HG03060 (cell line): ENCODE results near the gene LCE5A.
"Not testable (repeated sequence)": the region's sequence is repeated elsewhere in the genome, so short reads cannot be mapped to it uniquely, and the experiment has no call there.

ENCODE experiments used
- ATAC-seq: cut with Tn5 transposase; IDR thresholded peaks from one replicate; pipeline ENCODE4 v1.9.1; 2021; ENCODE audit warnings: low read depth, moderate number of reproducible peaks; ENCODE audit not compliant: unreplicated experiment

LCE5A gene, protein sequence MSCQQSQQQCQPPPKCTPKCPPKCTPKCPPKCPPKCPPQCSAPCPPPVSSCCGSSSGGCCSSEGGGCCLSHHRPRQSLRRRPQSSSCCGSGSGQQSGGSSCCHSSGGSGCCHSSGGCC

DNA sequence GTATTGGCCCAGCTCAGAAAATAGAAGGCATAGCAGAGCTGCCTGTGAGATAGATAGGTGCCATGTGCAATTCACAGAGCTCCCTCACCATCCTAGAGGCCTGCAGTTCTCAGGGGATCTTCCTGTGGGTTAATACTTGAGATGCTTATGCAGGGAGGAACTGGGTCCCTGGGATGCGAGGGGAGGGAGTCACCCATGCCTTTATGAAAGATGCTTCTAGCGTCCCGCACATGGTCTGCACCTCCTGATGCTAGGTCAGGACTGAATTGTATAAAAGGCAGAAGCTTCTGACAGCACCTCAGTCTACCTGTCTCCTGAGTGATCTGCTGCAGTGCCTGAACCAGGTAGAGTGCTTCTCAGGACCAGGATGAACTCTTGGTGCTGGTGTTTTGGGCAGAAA lies at the start of gene LCE5A:
TSS of gene LCE5A (plus strand) at position 301 of the 400 bp plus-strand sequence. CDS start 732 bp downstream, outside the sequence.
- ATAC-seq, result no peak

DNA sequence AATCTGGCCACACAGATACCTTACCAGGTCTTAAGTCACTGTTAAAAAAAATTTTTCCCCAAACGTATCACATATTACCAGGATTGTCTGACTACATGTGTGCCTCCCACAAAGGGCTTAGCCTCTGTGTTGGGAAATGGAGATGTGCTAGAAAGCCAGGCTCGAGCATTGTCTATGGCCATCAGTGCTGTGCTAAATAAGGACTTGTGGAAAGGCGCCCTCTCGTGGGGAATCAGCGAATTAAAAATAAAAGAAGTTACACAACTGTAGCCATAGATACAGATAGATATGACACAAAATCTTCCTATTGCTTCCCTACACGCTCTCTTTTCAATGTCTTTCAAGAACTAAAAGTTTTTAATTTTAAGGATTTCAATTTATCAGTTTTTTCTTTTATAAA lies 49.1 kb upstream of the LCE5A start:
- no peak for ATAC-seq

DNA sequence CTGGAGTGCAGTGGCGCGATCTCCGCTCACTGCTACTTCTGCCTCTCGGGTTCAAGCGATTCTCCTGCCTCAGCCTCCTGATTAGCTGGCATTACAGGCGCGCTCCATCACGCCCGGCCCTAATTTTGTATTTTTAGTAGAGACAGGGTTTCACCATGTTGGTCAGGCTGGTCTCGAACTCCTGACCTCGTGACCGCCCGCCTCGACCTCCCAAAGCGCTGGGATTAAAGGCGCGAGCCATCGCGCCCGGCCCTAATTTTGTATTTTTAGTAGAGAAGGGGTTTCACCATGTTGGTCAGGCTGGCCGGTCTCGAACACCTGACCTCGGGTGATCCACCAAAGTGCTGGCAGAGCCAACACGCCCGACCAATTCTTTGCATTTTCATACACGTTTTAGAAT lies 48.0 kb upstream of the LCE5A start:
- no peak for ATAC-seq

DNA sequence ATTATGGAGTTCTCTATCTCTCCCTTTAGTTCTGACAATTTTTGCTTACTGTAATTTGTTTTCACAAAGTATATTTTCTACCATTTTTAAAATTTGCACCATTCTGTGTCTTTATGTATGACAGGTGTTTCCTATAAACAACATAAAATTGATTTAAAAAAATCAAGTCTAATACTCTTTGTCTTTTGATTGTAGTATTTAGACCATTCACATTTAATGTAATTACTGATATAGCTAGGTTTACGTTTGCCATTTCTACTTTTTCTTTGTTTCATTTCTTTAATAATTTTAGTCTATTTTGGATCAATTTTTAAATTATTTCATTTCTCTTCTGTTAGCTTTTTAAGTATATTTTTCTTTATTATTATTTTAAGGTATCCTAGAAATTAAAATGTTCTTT lies 44.4 kb upstream of the LCE5A start:
- ATAC-seq, result no peak

DNA sequence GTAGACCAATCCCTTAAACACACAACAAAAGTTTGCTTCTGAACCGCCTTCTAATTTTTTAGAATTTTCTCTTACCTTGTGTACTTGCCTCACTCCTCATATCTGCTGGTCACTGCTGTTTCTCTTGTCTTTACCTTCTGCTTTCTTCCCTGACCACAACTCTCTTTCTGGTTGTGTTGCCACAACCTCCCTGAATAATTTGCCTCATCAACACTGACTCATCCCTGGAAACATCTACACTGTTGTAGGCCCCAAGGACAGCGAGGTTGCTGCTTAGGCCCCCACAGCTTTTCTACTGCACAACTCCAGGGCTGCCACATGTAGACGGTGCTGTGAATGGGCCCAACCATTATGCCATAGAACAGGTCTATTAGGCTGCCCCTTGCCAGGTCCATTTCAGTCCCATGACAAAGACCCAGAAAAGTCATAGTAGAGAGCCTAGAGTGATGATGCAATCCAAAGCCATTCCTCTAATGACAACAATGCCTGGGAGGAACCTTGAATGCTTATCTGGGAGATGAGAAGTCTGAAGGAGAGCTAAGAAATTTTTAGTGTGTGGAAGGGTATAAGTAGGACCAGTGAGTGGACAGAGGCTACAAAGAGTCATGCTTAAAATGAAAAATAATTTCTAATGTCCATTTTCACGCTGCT lies 36.6 kb upstream of the LCE5A start:
- no peak for ATAC-seq

DNA sequence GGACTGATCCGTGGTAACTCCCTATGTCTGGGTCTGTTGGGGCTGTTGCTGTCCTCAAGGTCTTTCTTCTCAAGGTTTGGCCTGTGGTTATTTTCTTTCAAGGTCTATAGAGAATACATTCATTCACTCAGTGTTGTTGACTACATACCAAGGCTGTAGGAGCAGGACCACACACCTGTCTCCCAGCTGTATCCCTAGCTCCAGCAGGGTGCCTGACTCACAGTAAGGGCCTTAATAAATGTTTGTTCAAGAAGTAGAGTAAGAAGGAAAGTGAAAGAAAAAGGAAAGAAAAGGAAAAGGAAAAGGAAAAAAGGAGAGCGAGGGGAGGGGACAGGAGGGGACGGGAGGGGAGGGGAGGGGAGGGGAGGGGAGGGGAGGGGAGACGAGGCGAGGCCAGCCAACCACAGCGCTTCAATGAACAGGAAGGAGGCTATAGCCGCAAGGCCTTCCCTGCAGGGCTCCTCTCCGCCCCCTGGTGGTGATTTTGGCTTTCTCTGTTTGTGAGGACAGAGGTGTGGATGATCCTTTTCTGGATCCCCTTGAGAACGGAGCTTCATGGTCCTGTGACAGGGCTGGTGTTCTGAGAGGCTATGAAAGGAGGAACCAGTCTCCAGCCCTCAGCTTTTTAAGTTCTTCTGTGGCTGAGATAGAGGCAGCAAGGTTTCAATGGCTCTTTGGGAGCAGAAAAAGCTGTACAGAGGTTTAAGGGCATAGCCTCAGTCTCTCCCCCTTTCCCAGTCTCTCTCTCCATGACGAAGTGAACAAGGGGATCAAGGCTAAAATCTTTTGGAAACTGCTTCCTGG lies 30.6 kb upstream of the LCE5A start:
- ATAC-seq, result no peak

DNA sequence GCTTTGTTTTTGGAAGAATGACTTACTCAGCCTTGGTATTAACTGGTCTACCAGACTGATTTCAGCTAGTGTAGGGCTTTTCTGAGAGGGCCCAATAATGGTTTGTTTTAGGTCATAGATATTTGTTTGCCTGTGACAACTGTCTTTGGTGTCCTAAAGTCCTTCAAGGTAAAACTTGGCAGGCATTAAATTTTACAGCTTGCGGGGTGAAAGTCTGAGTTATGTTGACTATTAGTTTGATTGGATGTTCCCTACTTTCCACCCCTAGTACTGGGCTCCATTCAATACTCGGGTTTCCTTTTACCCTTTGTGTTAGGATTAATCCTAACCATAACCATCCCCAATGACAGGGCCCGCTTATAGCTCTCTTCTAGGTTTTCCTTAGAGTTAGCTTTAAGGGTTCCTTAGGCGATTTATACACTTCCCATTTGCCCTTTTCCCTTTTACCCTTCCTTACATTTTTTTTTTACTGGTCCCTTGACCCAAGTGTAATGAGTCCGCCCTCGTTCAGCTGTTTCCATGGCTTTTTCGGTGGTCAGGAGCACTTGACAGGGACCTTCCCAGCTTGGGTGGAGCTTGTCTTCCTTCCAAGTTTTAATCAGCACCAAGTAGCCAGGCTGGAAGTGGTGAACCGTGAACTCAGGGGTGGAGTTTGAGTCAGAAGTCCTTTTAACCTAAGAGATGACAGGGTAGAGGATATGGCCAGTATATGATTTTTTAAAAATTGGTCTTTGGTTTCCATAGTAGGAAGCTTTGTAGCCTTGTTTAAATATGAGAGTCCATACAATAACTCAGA lies 28.5 kb upstream of the LCE5A start:
- ATAC-seq, result no peak

DNA sequence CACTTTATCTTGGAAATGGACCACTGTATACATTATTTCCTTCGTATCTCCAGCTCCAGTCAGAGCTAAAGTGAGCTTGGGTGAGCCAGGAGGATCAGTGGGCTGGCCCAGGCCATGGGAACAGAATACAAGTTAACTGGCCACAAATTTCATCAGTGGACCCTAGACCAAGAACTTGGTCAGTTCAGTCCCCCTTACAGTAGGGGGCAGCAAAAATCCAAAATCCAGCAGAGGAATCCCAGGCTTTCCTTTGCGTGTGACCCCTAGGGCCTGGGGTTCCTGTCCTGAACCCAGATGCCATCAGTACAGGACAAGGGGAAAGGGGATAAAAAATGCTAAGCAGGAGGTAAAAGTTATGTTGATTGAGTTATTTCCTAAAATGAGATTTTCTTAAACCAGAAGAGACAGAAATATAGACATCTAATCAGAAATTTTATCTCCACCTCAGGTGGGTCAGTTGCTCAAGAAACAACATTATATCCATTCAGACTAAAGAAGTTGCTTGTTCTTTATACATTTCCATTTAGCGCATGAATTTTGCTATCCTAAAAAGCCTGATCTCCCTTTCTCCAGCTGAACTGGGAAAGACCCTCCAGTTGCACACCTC lies 24.1 kb upstream of the LCE5A start:
- no peak for ATAC-seq

DNA sequence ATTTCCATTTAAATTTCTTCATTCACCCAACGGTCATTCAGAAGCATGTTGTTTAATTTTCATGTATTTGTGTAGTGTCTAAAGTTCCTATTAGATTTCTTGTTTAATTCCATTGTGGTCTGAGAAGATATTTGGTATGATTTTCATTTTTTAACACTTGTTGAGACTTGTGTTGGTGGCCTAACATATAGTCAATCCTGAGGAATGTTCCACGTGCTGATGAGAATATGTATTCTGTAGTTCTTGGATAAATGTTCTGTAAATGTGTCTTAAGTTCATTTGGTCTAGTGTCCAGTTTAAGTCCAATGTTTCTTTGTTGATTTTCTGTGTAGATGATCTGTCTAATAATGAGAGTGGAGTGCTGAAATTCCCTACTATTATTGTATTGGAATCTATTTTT lies 22.7 kb upstream of the LCE5A start:
- no peak for ATAC-seq

DNA sequence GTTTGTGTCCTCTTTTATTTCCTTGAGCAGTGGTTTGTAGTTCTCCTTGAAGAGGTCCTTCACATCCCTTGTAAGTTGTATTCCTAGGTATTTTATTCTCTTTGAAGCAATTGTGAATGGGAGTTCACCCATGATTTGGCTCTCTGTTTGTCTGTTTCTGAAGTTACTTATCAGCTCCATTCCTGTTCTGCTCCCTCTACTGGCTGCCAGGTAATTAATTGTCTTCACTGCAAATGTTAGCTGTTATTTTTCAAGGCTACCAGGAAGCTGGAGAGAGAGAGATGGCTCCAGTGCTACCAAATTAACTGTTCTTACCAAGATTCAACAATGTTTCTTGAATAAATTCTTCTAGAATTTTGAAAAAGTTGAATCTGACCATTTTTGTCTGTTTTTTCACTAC lies 19.1 kb upstream of the LCE5A start:
- not testable (repeated sequence) for ATAC-seq

DNA sequence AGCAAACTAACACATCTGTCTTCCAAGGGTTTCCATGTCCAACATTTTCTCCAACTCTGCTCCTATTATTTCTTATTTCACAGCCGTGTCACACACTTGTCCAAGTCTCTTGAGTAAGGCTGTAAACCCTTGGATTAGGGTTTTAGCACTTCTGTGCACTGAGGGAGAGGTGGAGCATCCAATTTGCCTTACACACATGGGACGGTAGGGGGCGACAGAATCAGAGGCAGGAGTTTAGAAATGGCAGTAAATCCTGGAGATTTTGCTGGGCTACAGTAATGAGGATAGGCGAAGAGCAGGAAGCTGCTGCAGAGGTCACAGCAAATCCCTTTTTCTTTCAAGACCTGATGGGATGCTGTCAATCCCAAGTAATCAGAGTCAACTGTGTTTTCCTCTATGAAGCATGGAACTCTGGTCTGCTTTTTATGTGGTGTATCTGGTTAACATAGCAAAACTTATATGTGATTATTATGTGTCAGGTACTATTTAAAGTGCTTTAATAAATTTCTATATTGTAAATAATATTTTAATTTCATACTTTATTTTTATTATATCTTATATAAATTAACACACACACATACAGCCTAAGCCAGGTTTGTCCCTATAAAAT lies 15.4 kb upstream of the LCE5A start:
- ATAC-seq, result no peak

DNA sequence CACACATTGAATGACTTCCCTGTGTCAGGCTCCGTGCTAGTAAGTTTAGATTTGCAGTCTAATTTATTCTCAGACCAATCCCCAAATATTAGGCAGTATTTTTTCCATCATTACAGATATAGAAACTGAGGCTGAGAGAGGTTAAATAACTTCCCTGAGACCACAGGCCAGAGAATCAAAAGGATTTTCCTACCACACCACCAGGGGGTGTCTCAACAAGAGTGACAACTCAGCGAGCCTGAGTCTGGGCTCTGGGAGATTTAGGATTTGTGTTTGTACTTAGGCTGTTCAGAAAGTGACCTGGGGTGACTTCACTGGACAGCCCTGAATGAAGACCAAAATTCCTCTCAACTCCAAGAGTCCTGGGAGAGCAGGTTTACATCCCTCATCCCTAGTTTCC lies 13.3 kb upstream of the LCE5A start:
- no peak for ATAC-seq

DNA sequence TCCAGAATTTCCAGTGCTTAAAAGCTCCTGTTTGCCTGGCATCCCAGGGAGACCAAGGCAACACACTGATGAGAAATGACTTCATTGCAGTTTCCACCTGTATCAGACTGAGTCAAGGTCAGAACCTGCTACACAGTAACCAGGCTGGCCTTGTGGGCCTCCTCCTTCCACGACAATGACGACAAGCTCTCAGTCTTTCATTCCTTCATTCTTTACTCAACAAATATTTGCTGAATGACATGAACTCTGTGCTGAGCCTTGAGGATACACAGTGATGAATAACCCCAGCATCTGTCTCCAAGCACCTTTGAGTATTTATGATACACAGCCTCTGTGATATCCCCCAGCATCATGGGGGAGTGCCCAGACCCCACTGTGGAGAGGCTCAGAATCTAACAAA lies 8.9 kb upstream of the LCE5A start:
- no peak for ATAC-seq

DNA sequence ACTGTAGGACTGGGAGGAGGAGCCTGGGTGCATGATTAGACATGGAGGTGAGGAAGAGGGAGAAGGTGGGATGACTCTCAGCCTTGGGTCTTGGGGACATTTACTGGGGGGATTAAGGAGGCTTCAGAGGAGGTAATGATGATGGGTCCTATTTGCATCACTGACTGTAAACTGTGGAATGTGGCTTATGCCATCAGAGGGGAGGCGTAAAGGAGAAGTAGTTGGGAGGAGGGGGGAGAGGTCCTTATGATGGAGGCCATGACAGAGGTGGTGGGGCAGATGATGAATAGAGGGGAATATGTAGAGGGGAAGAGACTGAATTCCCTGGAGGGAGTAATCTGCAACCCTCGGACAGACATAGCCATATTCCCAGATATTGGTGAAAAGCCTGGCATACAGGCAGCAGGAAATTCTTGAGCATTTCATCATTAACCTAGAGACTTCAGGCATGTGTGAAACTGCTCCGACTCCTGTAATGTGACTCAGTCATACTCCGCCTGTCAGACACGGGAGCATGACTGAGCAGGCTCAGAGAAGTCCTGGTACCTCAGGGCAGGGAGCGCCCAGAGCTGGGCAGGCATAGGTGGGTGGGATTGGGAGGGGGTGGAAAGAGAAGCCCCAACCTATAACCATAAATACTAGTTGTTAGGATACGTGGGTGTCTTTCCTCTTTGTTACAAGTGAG lies 8.0 kb upstream of the LCE5A start:
- ATAC-seq, result no peak

DNA sequence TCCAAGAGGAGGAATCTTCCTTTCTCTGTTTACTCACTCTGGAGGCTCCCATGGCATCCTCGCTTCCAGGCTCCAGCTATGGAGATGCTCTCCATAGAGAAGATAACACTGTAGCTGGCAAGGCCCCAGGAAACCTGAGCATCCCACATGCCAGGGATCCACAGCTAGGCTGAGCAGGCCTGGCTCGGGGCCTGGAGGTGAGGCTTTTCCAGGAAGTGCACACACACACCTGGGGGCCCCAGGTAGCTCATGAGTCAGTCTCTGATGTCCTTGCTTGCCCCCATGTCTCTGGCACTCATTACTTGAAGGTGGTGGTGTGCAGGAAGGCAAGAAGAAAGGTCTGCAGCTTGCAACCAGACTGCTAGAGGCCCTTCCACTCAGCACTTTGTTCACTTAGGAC lies 5.5 kb upstream of the LCE5A start:
- ATAC-seq, result no peak

DNA sequence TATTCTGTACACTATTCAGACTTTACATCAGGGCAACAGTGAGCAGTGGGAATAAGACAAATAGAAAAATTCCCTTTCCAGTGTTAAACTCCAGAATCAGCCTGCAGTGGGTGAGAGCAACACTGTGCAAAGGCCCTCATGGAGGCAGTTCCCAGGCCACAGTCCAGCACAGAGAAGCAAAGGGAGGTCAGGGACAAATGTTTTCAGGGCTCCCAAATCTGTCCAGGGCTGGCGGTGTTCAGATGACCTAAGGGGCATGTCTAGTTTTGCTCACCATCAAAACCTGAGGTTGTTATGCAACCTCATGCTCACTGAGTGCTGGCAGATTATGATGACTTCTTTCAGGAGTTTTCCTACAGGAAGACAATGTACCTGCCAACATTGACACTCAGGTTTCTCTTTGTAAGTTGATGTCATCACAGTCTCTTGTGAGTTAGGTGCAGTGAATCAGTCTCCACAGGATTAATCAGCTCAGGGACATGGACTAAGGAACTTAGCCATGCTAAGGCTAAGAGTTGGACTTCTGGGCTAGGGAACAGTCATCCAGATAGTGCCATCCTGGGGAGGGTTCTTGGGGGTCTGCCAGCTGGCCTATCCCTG lies 3.6 kb upstream of the LCE5A start:
- no peak for ATAC-seq

DNA sequence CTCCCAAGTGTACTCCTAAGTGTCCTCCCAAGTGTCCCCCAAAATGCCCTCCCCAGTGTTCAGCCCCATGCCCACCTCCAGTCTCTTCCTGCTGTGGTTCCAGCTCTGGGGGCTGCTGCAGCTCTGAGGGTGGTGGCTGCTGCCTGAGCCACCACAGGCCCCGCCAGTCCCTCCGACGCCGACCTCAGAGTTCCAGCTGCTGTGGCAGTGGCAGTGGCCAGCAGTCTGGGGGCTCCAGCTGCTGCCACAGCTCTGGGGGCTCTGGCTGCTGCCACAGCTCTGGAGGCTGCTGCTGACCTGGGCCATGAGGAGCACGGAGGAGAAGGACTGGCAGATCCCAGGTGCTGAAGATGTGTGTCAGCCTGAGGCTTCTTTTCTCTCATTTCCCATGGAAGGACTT lies 993 bp downstream of the LCE5A start:
- no peak for ATAC-seq

DNA sequence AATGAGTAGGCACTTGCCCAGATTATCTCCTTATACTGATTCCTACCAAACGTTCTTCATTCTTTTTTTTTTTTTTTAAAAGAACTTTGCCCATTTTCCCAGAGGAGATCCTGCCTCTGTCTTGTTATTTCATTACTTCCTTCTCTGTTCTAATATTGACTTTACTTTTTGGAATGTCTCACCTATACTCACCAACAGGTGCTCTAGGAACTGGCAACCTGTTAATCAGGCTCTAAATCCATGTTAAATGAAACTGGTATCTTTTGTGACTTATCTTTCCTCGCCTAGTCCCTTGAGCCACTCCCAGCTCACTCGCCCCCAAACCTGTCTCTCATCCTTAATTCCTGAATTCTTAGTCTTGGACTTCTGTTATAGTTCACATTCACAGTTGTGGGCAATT lies 2.5 kb downstream of the LCE5A start:
- no peak for ATAC-seq

DNA sequence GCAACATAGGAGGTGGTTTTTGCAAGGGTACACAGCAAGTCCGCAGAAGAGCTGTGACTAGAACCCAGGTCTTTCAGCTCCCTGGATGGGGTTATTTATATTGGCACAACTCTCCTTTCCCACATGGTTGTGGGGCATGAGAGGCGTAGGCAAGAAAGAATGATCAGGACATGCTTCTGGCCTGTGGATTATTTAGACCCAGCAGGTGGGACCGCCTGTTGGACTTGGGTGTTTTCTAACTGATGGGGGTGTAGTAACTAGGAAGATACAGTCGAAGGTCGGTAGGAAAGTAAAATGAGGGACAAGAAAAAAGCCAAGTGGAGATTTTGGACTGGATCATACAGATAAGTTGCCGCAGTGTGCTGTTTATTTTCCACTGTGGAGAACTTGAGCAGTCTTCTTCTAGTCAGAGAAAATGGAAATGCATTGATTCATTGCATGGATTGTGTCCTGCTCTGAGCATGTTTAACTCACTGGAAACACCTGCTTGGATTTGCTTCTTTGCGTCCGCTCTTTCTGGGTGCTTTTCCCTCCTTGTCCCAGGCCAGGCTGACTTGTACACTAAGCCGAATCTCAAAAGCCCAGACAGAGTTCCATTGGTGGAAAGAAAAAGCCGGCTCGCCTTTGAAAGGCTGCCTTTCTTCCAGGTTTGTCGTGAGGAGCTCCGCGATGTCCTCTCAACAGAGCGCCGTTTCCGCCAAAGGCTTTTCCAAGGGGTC lies 4.3 kb downstream of the LCE5A start:
- ATAC-seq, result no peak
